ENCODE measurements around the gene RHOF.

Gene RHOF

DNA sequence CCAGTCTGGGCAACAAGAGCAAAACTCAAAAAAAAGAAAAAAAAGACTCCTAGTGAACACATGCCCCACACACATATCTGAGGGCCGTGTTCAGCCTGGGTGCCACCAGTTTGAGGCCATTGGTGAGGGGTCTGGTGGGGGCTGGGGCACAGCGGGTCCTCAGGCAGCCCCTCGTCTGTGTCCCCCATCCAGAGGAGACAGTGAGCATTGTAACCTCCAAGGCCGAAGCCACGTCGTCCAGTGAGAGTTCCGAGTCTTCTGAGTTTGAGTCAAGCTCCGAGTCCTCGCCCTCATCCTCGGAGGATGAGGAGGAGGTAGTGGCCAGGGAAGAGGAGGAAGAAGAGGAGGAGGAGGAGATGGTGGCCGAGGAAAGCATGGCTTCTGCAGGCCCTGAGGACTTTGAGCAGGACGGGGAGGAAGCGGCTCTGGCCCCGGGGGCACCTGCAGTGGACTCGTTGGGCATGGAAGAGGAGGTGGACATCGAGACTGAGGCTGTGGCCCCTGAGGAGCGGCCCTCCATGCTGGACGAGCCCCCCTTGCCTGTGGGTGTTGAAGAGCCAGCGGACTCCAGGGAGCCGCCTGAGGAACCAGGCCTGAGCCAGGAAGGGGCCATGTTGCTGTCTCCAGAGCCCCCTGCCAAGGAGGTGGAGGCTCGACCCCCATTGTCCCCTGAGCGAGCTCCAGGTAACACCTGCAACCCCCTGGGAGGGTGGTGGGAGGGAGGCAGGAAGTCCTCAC is 25.9 kb upstream of the RHOF start:
- no peak for DNase-seq

DNA sequence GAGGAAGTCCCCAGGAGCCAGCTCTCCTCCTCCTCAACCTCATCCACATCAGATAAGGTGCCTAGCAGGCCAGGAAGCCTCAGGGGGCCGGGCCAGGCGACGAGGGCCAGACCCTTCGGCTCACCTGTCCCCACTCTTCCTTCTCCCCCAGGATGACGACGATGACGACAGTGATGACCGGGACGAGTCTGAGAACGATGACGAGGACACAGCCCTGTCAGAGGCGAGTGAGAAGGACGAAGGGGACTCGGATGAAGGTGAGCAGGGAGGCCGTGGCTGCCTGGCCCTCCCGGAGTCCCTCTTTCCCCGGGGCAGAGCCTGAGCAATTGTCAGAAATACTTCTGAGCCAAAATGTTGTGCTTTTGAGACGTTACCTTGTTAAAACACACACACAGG is 24.2 kb upstream of the RHOF start:
- DNase-seq: no peak

DNA sequence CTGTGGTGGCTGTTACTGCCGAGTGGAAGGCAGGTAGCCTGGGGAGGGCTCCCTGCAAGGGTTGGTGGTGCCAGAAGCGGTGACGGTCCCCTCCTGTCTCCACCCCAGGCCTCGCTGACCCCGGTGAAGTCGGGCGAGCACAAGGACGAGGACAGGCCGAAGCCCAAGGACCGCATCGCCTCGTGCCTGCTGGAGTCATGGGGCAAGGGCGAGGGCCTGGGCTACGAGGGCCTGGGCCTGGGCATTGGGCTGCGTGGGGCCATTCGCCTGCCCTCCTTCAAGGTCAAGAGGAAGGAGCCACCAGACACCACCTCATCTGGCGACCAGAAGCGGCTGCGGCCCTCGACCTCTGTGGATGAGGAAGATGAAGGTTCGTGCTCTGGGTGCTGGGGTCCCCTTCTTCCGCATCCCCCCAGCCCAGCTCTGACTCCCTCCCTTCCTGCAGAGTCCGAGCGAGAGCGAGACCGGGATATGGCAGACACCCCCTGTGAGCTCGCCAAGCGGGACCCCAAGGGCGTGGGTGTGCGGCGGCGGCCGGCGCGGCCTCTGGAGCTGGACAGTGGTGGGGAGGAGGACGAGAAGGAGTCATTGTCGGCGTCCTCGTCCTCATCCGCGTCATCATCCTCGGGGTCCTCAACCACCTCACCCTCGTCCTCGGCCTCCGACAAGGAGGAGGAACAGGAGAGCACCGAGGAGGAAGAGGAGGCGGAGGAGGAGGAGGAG is 23.6 kb upstream of the RHOF start:
- no peak for DNase-seq

DNA sequence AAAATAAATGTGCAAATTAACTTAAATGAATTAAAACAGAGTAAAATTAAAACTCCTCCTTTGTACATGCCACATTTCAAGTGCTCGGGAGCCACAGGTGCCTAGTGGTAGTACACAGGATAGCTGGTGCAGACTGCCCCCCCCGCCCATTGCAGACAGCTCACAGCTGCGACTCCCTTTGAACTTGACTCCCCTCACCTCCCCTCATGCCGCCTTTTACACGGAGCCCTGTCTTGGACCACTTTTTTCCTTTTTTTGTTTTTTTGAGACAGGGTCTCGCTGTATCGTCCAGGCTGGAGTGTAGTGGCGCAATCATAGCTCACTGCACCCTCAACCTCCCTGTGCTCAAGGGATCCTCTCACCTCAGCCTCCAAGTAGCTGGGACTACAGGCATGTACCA is 21.8 kb upstream of the RHOF start:
- no peak for DNase-seq

GRCh38 chr12:121814429-121815119 is 21.1 kb upstream of the RHOF start:
- DNase-seq: no peak

DNA sequence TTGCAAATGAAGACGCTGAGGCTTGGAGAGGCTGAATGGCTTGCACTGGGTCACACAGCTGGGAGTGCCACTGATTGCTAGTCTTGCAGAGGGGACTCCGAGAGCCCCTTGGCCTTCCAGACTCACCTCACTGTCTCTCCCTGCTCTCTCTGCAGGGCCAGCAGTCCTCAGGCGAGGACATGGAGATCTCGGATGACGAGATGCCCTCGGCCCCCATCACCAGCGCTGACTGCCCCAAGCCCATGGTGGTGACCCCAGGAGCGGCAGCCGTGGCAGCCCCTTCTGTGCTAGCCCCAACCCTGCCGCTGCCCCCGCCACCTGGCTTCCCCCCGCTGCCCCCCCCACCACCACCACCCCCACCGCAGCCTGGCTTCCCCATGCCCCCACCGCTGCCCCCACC is 20.5 kb upstream of the RHOF start:
- DNase-seq: no peak

- DNase-seq: peak; percentile 35
Measured at GRCh38 chr12:121812921-121813896, 19.7 kb upstream of the RHOF start.

DNA sequence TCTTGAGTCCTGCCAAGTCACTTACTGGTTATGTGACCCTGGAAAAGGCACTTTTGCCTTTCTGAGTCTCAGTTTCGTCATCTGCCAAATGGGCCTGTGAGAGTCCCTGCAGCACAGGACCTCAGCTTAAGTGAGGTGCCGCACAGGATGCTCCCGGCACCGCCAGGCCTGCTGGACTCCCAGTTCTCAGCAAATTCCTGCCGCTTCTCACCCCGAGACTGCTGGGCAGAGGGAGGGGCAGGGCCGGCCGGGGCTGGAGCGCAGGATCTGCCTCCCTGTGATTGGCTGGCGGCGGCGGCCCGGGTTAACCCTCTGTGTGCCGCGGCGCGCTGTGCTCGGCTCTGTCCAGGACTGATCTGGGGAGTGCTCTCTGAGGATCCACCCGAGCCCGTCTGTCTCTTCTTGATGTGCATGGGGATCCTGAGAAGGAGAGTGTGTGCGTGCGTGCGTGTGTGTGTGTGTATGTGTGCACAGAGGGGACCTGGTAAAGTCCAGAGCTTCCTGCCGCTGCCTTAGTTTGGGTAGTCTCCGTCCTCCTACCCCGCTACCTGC is 18.9 kb upstream of the RHOF start:
- peak; percentile 46 for DNase-seq

- DNase-seq: peak; percentile 46
Measured at GRCh38 chr12:121811434-121812319, 18.2 kb upstream of the RHOF start.

DNA sequence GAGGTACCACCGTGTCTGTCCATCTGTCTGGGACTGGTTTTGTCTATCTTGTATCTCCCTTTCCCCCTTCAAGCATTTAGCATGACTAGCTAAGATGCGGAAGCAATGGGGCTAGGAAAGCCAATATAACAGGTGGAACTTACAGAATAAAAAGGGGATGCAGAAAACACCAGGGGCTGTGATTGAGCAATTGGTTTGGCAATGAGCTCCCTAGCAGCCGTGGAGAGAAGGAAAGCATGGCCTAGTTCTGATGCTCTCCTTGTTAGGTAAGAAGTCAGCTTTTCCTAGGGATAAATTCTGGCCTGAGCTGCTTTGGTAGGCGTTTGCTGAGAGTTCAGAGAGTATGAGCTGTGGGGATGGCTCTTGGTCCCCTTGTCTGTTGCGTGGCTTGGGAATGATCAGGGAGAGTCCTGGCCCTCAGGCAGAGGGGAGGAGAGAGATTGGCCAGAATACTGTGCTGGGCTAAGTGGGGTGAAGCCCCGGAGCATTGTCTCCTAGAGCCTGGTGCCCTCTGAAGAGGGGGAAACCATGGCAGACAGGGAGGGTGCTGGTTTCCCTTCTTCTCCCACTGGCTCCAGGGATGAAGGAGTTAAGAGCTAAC is 17.4 kb upstream of the RHOF start:
- DNase-seq: no peak

- no peak for DNase-seq
Measured at GRCh38 chr12:121810234-121810817, 16.8 kb upstream of the RHOF start.

GRCh38 chr12:121809712-121810116 is 16.2 kb upstream of the RHOF start:
- no peak for DNase-seq

DNA sequence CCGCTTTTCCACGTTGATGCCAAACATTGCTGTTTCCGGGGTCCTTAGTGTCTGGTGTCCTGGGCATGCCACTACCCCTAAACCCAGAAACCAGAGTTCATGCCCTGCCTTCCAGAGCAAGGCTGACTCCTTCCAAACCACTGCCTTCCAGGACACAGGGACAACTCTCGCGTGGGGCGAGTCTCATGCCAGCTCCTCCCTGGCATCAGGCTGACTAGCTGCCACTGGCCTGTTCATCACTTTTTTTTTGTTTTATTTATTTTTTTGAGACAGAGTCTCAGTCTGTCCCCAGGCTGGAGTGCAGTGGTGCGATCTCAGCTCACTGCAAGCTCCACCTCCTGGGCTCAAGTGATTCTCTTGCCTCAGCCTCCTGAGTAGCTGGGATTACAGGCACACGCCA is 15.1 kb upstream of the RHOF start:
- DNase-seq: no peak

DNA sequence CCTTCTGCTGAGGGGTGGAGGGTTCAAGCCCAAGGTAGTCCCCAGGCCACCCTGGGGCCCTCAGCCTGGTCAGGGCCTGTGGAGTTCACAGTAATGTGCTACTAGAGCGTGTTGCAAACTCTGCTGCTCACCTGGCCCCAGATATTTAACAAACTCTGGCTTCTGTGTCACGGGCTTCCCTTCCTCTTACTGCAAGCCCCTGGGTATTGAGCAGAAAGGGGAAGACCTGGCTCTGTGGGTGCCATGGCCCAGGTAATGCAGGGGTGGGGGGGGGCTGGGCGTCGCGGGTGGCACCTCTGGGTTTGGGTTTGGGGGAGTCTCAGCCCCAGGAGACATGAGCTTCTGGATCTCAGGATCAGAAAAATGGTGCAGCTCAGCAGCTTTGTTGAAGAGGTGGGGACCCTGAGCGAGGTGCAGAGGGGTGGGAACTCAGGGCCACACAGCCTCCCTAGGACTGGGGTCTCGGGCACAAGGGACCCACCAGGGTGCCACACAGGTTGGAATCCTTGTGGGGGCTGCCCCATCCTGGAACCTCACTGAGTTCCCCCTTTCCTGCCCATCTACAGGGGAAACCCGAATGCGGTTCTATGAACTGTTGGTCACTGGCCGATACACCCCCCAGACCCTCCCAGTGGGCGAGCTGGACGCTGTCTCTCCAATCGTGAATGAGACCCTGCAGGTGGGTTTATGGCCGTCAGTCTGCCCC is 14.3 kb upstream of the RHOF start:
- no peak for DNase-seq

GRCh38 chr12:121806546-121807423 is 13.3 kb upstream of the RHOF start:
- peak; percentile 41 for DNase-seq

GRCh38 chr12:121806009-121806545 is 12.6 kb upstream of the RHOF start:
- DNase-seq: no peak

DNA sequence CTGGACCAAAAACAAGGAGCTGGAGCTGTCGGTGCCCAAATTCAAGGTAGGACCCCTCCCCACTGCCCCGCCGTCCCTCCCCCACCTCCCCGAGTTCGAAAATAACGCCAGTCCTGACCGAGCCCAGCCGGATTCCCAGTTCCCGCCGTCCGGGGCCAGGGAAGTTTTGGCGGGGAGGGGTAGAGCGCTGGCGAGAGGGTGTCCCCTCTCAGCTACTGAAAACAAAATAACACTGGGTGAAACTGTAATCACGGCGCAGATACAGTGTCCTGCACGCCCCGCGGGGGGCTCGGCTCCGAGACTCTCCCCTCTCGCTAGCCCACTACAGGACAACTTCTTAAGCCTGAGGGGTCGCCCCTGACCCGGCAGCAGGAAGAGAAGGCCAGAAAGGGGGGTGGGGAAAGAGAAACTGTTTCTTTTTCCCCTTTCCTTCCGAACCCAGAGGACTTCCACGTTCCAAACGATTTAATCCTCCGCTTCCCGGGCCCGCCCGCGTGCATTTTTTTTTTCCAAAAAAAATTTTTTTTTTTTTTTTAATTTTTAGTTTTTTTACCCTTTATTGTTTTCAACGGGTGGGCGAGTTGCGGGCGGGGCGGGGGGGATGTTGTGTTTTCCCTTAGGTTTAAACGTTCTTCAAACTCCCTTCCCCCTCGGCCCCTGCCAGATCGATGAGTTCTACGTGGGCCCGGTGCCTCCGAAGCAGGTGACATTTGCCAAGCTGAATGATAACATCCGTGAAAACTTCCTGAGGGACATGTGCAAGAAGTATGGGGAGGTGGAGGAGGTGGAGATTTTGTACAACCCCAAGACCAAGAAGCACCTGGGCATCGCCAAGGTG is 11.9 kb upstream of the RHOF start:
- DNase-seq: no peak
